ENCODE measurements around the gene ASXL3.

Gene ASXL3

GRCh38 chr18:33581856-33582255, 3.8 kb downstream of the ASXL3 start:
- in situ Hi-C loops (cut with HindIII; ENCODE audit: low sequenced_read_pairs): no loop called here

GRCh38 chr18:33583901-33584300, 5.9 kb downstream of the ASXL3 start:
- in situ Hi-C loops (cut with HindIII; ENCODE audit: low sequenced_read_pairs): no loop called here

DNA sequence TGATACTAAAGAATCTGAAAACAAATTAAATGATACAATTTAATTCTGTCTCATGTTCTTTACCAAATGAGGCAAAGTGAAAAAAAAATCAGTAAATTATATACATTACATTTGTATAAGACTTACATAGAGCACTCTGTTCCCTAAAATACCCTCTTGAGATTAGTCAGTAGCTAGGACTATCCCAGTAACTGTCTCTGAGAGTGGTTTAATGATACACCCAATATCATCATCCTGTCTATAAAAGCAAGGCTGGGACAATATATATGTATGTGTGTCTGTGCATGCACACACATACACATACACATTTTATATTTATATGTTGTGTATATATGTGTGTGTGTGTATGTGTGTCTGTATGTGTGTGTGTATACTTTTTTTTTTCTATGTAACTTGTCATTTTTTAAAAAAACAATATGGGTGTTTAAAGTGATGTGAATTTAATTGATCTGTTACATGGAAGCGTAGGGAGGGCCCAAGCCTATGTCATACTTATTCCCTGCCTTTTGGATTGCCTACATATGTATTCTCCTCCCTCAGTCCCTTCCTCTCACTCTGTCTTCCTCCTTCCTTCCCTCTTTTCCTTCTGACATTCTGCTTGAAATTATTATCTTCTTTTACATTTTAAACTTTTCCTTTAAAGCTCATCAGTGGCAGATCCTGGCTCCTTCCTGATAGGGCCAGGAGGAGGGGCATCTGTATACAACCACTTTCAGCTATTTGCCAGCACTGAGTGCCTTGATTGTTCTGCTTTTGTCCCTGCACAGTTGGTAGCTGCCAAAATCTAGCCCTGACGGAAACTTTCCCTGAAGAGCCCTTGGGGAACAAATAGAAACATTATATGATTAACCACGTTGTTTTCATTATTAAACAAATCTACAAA, 6.8 kb downstream of the ASXL3 start:
- in situ Hi-C loops (cut with HindIII; ENCODE audit: low sequenced_read_pairs): no loop called here

- in situ Hi-C loops (cut with HindIII; ENCODE audit: low sequenced_read_pairs): no loop called here
These were observed 7.4 kb downstream of the ASXL3 start for GRCh38 chr18:33585431-33585775.

- in situ Hi-C loops (cut with HindIII; ENCODE audit: low sequenced_read_pairs): no loop called here
These were observed 10.3 kb downstream of the ASXL3 start for GRCh38 chr18:33588361-33588760.

DNA sequence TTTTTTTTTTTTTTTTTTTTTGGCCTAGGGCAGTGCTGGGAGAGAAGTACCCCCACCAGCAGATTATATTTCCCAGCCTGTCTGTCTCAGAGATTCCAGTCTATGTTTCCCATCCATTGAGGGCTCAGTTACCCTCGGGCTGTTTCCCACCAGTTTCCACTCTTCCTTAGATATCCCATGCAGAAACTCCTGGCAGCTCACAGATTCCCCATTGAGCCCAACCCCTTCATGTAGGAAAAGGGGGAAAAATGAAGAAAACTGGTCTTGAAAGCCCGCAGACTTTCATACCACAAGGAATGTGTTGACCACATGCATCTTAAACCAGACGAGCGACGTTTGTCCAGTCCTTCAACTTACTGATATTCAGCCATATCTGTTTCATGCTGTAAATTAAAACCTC, 15.2 kb downstream of the ASXL3 start:
- in situ Hi-C loops (cut with HindIII; ENCODE audit: low sequenced_read_pairs): no loop called here

- in situ Hi-C loops (cut with HindIII; ENCODE audit: low sequenced_read_pairs): no loop called here
These were observed 16.8 kb downstream of the ASXL3 start for GRCh38 chr18:33594799-33595198.

DNA sequence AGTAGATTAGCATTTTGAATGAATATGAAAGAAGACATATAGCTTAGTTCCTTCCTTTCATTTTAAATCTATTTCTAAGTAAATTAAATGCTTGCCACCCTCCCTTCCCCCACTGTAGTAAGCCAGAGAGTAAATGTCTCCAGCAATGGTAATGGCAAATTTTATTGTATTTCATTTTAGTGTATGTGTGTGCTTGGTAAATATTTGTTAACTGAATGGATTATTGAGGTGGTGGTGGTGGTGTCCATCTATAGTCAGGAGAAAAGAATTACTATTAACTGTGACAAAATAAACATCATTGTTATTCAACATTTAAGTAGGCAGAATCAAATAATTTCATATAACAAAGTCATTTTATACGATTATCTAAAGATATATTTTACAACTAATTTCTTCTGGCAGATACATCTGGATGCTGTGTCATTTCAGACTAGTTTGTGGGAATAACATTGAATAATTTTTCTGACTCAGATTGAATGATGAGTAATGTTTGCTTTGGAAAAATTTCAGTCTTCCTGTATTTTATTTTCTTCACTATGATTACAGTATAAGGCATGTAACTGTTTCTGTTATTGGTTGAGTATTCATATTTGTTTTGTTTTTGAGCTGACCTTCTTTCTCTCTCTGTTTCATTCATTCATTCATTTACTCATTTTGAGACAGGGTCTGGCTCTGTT, 18.3 kb downstream of the ASXL3 start:
- in situ Hi-C loops (cut with HindIII; ENCODE audit: low sequenced_read_pairs): no loop called here

- in situ Hi-C loops (cut with HindIII; ENCODE audit: low sequenced_read_pairs): no loop called here
These were observed 22.8 kb downstream of the ASXL3 start for GRCh38 chr18:33600846-33601245.

DNA sequence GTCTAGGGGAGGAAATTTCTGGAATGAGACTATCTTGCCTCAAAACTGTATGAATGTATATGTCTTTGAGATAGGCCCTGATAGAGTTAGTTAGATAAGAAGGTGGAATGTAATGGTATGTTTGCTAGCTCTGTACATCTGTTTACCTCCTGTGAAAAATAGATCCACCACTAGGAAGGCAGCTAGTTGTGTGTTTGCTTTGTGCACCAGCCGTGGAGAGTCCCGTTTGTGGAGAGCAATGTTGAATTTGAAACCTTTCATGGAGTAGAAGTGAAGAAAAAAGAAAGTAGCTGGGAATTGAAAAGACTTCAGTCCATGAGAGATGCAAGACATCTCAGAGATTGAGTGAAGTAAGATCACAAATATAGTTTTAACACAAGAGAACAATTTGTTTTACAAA, 25.4 kb downstream of the ASXL3 start:
- in situ Hi-C loops (cut with HindIII; ENCODE audit: low sequenced_read_pairs): no loop called here

- in situ Hi-C loops (cut with HindIII; ENCODE audit: low sequenced_read_pairs): no loop called here
These were observed 27.2 kb downstream of the ASXL3 start for GRCh38 chr18:33605250-33605649.

DNA sequence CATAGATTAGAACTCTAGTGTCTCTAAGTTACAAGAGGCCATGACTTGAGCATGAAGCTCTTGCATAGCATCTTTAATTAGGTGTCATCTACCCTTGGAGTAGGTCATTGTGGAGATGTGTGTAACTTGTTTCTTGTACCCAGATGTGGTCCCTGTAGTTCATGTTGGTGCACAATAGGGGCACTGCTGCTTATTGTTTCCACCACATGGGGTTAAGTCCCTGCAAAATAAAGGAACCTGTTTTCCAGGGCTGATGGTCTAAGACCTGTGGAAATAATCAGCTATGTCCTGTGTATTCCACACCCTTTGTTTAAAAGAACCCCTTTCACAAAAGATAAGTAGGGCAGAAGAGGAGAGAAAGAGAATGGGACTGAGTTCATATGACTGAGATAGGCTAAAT, 28.6 kb downstream of the ASXL3 start:
- in situ Hi-C loops (cut with HindIII; ENCODE audit: low sequenced_read_pairs): no loop called here

GRCh38 chr18:33611525-33612135, 33.6 kb downstream of the ASXL3 start:
- in situ Hi-C loops (cut with HindIII; ENCODE audit: low sequenced_read_pairs): no loop called here

DNA sequence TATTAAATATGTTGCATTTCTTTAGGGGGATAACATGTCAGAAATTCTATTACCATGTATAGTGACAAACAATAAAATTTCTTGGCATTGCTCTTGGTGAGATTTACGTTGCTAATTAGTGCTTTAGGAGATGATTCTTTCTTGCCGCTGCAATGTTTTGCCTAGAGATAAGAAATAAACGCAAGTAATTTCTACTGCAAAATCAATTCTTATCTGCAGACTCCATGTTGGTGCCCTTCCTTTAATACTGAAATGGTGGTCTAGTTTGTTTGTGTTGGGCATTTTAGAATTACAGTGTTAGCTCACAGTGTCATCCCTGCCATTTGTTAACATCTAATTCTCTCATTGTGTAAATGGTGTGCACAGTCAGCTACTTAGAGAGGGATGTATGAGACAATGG, 34.6 kb downstream of the ASXL3 start:
- in situ Hi-C loops (cut with HindIII; ENCODE audit: low sequenced_read_pairs): no loop called here

- in situ Hi-C loops (cut with HindIII; ENCODE audit: low sequenced_read_pairs): no loop called here
These were observed 38.5 kb downstream of the ASXL3 start for GRCh38 chr18:33616556-33616955.

- in situ Hi-C loops (cut with HindIII; ENCODE audit: low sequenced_read_pairs): no loop called here
These were observed 49.1 kb downstream of the ASXL3 start for GRCh38 chr18:33627114-33627513.

- in situ Hi-C loops (cut with HindIII; ENCODE audit: low sequenced_read_pairs): no loop called here
These were observed 52.5 kb downstream of the ASXL3 start for GRCh38 chr18:33630476-33630875.

DNA sequence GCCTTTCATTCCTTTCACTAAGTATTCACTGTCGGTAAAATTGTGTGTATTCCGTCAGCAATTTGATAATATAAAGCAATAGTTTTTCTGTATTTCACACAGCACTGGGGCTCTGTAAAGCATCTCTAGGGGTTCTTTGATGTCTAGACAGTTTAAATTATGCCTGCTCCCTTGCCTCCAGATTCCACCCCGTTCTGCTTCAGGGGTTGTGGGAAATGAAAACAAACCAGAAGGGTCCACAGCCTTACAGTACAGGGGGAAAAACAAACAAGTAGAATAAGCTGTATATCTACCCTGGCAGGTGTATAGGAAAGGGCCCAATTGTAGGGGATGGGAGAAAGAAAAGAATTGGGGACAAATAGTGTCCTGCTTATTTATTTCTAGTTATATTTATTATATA, 63.1 kb downstream of the ASXL3 start:
- in situ Hi-C loops (cut with HindIII; ENCODE audit: low sequenced_read_pairs): no loop called here

DNA sequence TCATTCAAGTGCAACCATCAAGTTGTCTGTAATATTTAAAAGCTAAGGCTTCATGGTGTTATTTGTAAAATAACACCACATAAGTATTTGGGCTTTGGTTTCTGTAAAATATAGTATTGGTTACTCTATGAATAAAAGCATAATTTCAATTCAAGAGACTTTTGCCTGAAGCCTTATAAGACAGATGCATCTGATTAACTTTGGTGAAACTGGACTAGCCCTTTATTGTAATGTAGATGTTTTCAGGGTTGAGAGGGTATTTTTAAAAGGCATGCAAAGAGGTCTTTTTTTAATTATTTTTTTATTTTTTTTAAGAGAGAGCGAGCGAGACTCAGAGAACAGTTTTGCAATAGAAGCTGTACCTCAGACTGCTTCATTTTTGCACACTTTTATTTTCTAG, 66.5 kb downstream of the ASXL3 start:
- in situ Hi-C loops (cut with HindIII; ENCODE audit: low sequenced_read_pairs): no loop called here

DNA sequence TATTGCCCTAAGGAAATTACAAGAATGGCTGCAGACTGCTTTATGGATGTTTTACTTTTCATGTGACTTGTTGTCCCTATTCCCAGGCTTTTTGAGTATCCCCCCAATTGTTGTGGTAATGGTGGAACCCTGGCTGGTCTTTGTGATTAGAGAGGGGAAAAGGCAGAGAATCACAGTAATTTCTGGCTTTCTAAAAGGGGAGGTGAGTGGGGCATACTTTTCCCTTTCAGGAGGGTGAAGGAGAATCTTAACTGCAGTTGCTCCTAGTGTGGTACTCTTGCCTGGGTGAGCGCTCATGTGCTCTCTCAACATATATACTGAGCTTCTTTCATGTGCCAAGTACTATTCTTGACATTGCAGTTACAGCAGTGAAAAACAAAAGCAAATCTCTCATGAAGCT, 69.3 kb downstream of the ASXL3 start:
- in situ Hi-C loops (cut with HindIII; ENCODE audit: low sequenced_read_pairs): no loop called here

GRCh38 chr18:33652635-33653034, 74.6 kb downstream of the ASXL3 start:
- in situ Hi-C loops (cut with HindIII; ENCODE audit: low sequenced_read_pairs): no loop called here

- in situ Hi-C loops (cut with HindIII; ENCODE audit: low sequenced_read_pairs): no loop called here
These were observed 75.2 kb downstream of the ASXL3 start for GRCh38 chr18:33653231-33653630.
